Keratinocyte (primary cell): ENCODE data around the gene JTB.

Source experiments
- EZH2 ChIP-seq: IDR thresholded peaks from one replicate; pipeline ENCODE4 v1.6.1; 2012; ENCODE audit warnings: inconsistent platforms, mild to moderate bottlenecking, low read length, moderate library complexity
- TF ChIP-seq, protein P1 (sequence below), 3 experiments: IDR thresholded peaks in 1 of 3; conservative IDR thresholded peaks in 1 of 3; optimal IDR thresholded peaks in 1 of 3; 2 replicates in 2 of 3; 3 replicates in 1 of 3; pipeline versions ENCODE3 to v1.5.1; 2011; ENCODE audit warnings: low read length in 3 of 3, mild to moderate bottlenecking in 3 of 3, moderate library complexity in 2 of 3, control low read depth in 1 of 3, inconsistent platforms in 1 of 3; ENCODE audit not compliant: insufficient read depth in 2 of 3; ENCODE audit errors: extremely low read depth in 1 of 3

GRCh38 chr1:153976819-153977249 is 640 bp downstream of the JTB start:
- TF ChIP-seq, protein P1, sequence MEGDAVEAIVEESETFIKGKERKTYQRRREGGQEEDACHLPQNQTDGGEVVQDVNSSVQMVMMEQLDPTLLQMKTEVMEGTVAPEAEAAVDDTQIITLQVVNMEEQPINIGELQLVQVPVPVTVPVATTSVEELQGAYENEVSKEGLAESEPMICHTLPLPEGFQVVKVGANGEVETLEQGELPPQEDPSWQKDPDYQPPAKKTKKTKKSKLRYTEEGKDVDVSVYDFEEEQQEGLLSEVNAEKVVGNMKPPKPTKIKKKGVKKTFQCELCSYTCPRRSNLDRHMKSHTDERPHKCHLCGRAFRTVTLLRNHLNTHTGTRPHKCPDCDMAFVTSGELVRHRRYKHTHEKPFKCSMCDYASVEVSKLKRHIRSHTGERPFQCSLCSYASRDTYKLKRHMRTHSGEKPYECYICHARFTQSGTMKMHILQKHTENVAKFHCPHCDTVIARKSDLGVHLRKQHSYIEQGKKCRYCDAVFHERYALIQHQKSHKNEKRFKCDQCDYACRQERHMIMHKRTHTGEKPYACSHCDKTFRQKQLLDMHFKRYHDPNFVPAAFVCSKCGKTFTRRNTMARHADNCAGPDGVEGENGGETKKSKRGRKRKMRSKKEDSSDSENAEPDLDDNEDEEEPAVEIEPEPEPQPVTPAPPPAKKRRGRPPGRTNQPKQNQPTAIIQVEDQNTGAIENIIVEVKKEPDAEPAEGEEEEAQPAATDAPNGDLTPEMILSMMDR (optimal IDR thresholded peaks at IDR 0.05 in 1 of 3, IDR thresholded peaks at IDR 0.05 in 1 of 3, conservative IDR thresholded peaks at IDR 0.05 in 1 of 3; ENCODE audit: extremely low read depth in 1 of 3, insufficient read depth in 2 of 3, low read length in 3 of 3) = no peak
- no peak for TF ChIP-seq EZH2
